HepG2 (cell line): ENCODE measurements around the gene CDK2AP2. TPM values are rescaled to one million over a fixed set of nuclear protein-coding genes. Genes with fewer than 3 reads are reported as not detected.

ENCODE experiments used
- ARID4A ChIP-seq: sonication (generic); formaldehyde crosslinking; IDR thresholded peaks from 2 replicates; pipeline ENCODE4 v1.5.0; 2020; ENCODE audit warnings: mild to moderate bottlenecking, missing genetic modification reagents, borderline replicate concordance
- ARNT2 ChIP-seq: sonication (generic); formaldehyde crosslinking; IDR thresholded peaks from 2 replicates; pipeline ENCODE4 v1.8.0; 2022; ENCODE audit warnings: mild to moderate bottlenecking, low read depth, missing genetic modification reagents, moderate library complexity
- CHD4 ChIP-seq: fragments of 200-600 bp; sonication (generic); IDR thresholded peaks from 2 replicates; pipeline ENCODE4 v1.7.0; 2017; ENCODE audit warnings: mild to moderate bottlenecking, low read length, borderline replicate concordance
- GABPA ChIP-seq, 2 experiments: IDR thresholded peaks; 2 replicates each; pipeline ENCODE4 v1.6.1; 2011 to 2016; ENCODE audit warnings: low read depth in 2 of 2, low read length in 1 of 2, missing biosample characterization in 1 of 2, missing genetic modification characterization in 1 of 2
- JUNB ChIP-seq: sonication (generic); formaldehyde crosslinking; IDR thresholded peaks from 2 replicates; pipeline ENCODE4 v1.8.0; 2022; ENCODE audit warnings: missing genetic modification reagents, mild to moderate bottlenecking, borderline replicate concordance
- KDM6A ChIP-seq: IDR thresholded peaks from 2 replicates; pipeline ENCODE4 v1.6.1; 2016; ENCODE audit warnings: low read depth
- NFKBIZ ChIP-seq: IDR thresholded peaks from 2 replicates; pipeline ENCODE4 v1.6.1; 2018; ENCODE audit warnings: missing genetic modification reagents, missing compliant biosample characterization
- POLR2A ChIP-seq, 2 experiments: IDR thresholded peaks; 2 replicates each; pipeline ENCODE4 v1.6.1; 2011; ENCODE audit warnings: low read depth in 2 of 2, low read length in 2 of 2, mild to moderate bottlenecking in 1 of 2, moderate library complexity in 1 of 2; ENCODE audit not compliant: insufficient read depth in 1 of 2
- TFAP4 ChIP-seq: sonication (generic); IDR thresholded peaks from 2 replicates; pipeline ENCODE4 v1.6.1; 2016; ENCODE audit warnings: low read depth, borderline replicate concordance
- THAP9 ChIP-seq: sonication (generic); formaldehyde crosslinking; IDR thresholded peaks from 2 replicates; pipeline ENCODE4; 2020; ENCODE audit warnings: missing genetic modification reagents, mild to moderate bottlenecking, borderline replicate concordance
- ZBTB7A ChIP-seq: sonication (generic); formaldehyde crosslinking; IDR thresholded peaks from 2 replicates; pipeline ENCODE4 v1.8.0; 2022; ENCODE audit warnings: mild to moderate bottlenecking, missing genetic modification reagents
- ZFP62 ChIP-seq: sonication (generic); formaldehyde crosslinking; IDR thresholded peaks from 2 replicates; pipeline ENCODE4 v1.4.0; 2020; ENCODE audit warnings: missing genetic modification reagents
- ZNF564 ChIP-seq: sonication (generic); formaldehyde crosslinking; IDR thresholded peaks from 2 replicates; pipeline ENCODE4 v1.8.1; 2023; ENCODE audit warnings: mild to moderate bottlenecking, missing genetic modification reagents
- ZNF567 ChIP-seq: sonication (generic); formaldehyde crosslinking; IDR thresholded peaks from 2 replicates; pipeline ENCODE4 v1.8.1; 2023; ENCODE audit warnings: mild to moderate bottlenecking, missing genetic modification reagents, borderline replicate concordance
- ZNF703 ChIP-seq: sonication (generic); formaldehyde crosslinking; IDR thresholded peaks from 2 replicates; pipeline ENCODE4 v1.5.1; 2020; ENCODE audit warnings: missing genetic modification reagents, mild to moderate bottlenecking, moderate library complexity, borderline replicate concordance
- polyA plus RNA-seq, 8 experiments: library from polyadenylated mRNA; depleted of rRNA in 3 of 8; stranded (reverse) in 7 of 8; unstranded in 1 of 8; fragments of >200 nt; fragmentation: Illumina TruSeq in 4 of 8; extraction: Trizol in 4 of 8; gene quantifications; 2 replicates each; pipeline versions ENCODE4 v1.2.1 to v1.2.3, GENCODE V29; 2011 to 2016; ENCODE audit warnings: low read depth in 4 of 8, missing spikeins in 1 of 8, mixed read lengths in 1 of 8; ENCODE audit not compliant: insufficient read depth in 1 of 8
- total RNA-seq, 5 experiments: library from RNA; depleted of rRNA; stranded (reverse); fragments of >200 nt; fragmentation: Illumina TruSeq; extraction: Trizol; gene quantifications; 2 replicates each; pipeline ENCODE4 v1.2.3, GENCODE V29; 2016; ENCODE audit warnings: low read depth in 1 of 5

The CDK2AP2 gene
- total and polyA plus RNA-seq, 2 of the 13 experiments (the other 11 are each of a cell fraction or from before 2014, with no cell fraction given), result 15.0 to 23.2 TPM

- TF ChIP-seq THAP9 (CRISPR knock-in tag), result peak; percentile 68
- TF ChIP-seq KDM6A (CRISPR knock-in tag), result no peak
- no peak for TF ChIP-seq NFKBIZ (CRISPR knock-in tag)
- TF ChIP-seq CHD4, result no peak
- TF ChIP-seq ARNT2 (CRISPR knock-in tag), result peak; percentile 73; the same call in 1 of the 2 replicates
- TF ChIP-seq ZFP62 (CRISPR knock-in tag), result no peak
- peak; percentile 52 for TF ChIP-seq GABPA (IDR thresholded peaks at IDR 0.05; ENCODE audit: low read depth, low read length)
- peak; percentile 82 for TF ChIP-seq GABPA (CRISPR knock-in tag; IDR thresholded peaks at IDR 0.05; ENCODE audit: low read depth)
- no peak for TF ChIP-seq ZNF703 (CRISPR knock-in tag)
- no peak for TF ChIP-seq JUNB (CRISPR knock-in tag)
- TF ChIP-seq TFAP4, result peak; percentile 12; the same call in 1 of the 2 replicates
- TF ChIP-seq ZBTB7A (CRISPR knock-in tag), result no peak
- no peak for TF ChIP-seq ZNF567 (CRISPR knock-in tag)
- TF ChIP-seq ZNF564 (CRISPR knock-in tag), result 0 out of 2 replicates have a peak, but pooled peaks have one; percentile 15
- TF ChIP-seq ARID4A (CRISPR knock-in tag), result peak; percentile 70; the same call in 1 of the 2 replicates
- peak; percentile 70 to 89; a peak in 3 of 4 replicates for TF ChIP-seq POLR2A (IDR thresholded peaks at IDR 0.05; ENCODE audit: insufficient read depth in 1 of 2, low read depth in 2 of 2, low read length in 2 of 2)
Measured at GRCh38 chr11:67464411-67465188, 43.4 kb downstream of the CDK2AP2 start (continued).
